ENCODE results near the gene TERB2. TPM values are rescaled to one million over a fixed set of nuclear protein-coding genes. Genes with fewer than 3 reads are reported as not detected.
"Not testable (repeated sequence)": the region's sequence is repeated elsewhere in the genome, so short reads cannot be mapped to it uniquely, and the experiment has no call there.

TERB2 gene
- polyA plus RNA-seq, 1 donor from 2014 or later, result not detected

DNA sequence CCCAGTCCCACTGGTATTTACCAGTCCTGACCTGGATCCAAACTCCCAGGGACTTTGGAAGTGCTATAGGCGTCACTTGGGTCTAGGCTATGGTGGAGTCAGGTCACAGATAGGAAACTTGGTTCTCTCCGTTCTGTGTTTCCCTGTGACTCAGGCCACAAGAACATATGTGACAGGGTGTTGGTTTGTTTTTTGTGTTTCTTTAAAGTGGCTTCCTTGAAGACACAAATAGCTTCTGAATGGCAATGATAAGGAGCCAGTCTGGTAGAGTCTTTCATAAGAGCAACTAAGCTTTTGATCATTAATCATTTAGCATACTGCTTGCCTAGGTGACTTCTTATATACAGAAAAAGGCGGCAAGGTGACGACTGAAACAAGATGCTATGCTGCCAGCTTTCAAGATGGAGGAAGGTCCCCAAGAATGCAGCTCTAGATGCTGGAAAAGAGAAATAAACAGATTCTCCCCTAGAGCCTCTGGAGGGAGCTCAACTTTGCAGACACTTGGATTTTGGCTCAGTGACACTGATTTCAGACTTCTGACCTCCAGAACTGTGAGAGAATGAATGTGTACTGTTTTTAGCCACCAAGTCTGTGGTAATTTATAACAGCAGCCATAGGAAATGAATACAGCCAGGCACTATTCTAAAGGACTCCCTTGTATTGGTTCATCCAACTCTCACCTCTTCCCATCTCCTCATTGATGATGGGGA is 30.0 kb downstream of the TERB2 start:
- not testable (repeated sequence) for H3K4me3 Mint-ChIP-seq, H3K9me3 Mint-ChIP-seq, H3K36me3 Mint-ChIP-seq, H3K27me3 Mint-ChIP-seq, H3K4me1 Mint-ChIP-seq, H3K27ac Mint-ChIP-seq

DNA sequence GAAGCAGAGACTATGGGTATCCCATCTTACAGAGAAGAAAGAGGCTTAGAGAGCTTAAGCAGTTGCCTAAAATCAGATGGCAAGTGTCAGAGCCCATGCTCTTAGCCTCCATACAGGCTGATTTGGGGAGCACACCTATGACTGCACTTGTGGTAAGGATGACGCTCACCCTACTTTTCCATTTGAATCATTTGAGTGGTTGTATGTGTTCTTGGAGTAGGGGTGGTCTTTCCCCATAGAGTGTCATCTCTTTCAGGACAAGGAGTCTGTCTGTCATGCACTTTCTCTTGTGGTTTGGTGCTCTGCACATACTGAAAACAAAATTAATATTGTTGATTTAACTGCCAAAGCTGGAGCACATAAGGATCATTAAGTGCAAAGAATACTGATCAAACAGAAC is 31.2 kb downstream of the TERB2 start:
- not testable (repeated sequence) for H3K4me3 Mint-ChIP-seq, H3K4me1 Mint-ChIP-seq, H3K9me3 Mint-ChIP-seq, H3K36me3 Mint-ChIP-seq, H3K27me3 Mint-ChIP-seq, H3K27ac Mint-ChIP-seq

DNA sequence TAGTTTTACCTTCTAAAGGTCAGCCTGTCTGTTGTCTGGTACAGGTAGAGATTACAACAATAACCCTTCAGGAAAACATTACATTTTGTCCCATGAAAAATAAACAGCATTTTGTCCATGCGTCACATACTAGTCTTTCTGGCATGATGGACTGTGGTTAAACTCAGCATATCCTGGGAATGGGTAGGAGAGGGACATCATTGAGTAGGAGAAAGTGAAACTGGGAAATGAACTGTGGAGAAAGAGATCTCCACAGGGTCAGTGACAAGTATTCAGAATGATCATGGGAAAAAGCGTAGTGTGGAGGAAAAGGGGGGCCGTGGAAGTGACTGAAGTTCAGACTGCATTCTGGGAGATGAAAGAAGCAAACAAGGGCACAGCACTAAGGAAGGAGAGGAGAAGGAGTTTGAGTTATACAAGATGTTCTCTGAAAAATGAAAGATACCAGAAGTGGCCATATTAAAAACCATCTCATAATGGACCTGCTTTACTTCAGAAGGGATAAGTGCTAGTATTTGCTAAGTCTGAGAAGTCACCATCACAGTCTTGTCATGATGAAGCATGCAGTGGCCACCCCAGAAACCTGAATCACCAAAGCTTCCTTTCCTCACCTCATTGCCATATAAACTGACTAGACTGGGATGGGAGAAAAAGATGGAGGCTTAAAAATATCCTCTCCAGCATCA is 31.8 kb downstream of the TERB2 start:
- not testable (repeated sequence) for H3K4me3 Mint-ChIP-seq, H3K36me3 Mint-ChIP-seq, H3K27ac Mint-ChIP-seq, H3K9me3 Mint-ChIP-seq, H3K4me1 Mint-ChIP-seq, H3K27me3 Mint-ChIP-seq

DNA sequence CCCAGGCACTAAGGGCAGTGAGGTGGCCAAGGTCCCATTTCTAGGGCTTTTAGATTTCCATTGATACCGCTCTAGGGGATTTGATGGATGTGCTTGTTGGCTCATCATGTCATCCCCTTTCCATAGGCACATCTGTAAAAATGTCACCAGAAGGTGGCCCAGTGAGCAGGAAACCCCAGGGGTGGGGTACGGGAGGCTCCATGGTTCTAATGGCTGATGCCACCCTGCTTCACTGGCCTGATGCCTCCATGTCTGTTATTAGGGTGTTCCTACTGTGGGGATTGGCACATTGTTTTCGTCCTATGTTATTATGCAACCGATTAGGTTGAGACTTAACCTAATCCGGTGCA is 32.4 kb downstream of the TERB2 start:
- H3K27me3 Mint-ChIP-seq, H3K4me1 Mint-ChIP-seq, H3K27ac Mint-ChIP-seq, H3K4me3 Mint-ChIP-seq, H3K36me3 Mint-ChIP-seq, H3K9me3 Mint-ChIP-seq: not testable (repeated sequence)

DNA sequence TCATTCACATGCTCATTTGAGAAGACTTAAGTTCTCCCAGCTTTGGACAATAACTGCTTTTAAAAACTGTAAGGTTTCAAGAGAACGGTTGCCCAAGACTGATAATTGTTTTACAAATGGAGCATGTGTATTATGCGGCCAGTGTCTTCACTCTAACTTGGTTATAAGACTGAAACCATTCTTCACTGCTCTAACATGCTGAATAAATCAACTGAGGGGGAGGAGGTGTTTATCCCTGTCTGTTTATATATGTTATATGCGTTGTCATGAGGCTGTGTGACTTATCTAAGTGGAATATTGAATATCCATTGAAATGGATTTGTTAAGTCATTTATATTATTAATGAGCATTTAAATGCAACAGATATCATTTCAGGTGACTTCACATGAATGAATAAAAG is 41.1 kb downstream of the TERB2 start:
- H3K4me3 Mint-ChIP-seq, H3K4me1 Mint-ChIP-seq, H3K36me3 Mint-ChIP-seq, H3K27me3 Mint-ChIP-seq, H3K27ac Mint-ChIP-seq, H3K9me3 Mint-ChIP-seq: not testable (repeated sequence)

DNA sequence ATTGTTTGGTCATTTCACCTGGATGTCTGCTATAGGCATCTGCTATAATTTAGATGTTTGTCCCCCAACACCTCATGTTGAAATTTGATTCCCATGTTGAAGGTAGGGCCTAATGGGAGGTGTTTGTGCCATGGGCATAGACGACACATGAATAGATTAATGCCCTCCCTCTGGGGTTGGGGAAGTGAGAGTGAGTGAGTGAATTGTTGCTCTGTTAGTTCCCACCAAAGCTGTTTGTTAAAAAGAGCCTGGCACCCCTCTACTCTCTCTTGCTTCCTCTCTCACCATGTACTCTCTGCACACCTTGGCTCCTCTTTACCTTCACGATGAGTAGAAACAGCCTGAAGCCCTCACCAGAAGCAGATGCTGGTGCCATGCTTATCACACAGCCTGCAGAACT is 42.6 kb downstream of the TERB2 start:
- H3K27me3 Mint-ChIP-seq, result no peaks in the 10 kb centered on the region
- no peak overlapping the region for H3K27ac Mint-ChIP-seq

DNA sequence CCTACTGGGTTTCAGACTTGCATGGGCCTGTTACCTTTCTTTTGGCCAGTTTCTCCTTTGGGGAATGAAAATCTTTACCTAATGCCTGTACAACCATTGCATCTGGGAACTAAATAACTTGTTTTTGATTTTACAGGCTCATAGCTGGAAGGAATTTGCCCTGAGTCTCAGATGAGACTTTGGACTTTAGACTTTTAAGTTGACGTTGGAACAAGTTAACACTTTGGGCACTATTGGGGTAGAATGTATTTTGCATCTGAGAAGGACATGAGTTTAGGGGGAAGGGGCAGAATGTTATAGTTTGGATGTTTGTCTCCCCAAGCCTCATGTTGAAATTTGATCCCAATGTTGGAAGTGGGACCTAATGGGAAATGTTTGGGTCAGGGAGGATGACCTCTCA is 44.7 kb downstream of the TERB2 start:
- not testable (repeated sequence) for H3K4me1 Mint-ChIP-seq, H3K27me3 Mint-ChIP-seq, H3K27ac Mint-ChIP-seq, H3K9me3 Mint-ChIP-seq, H3K4me3 Mint-ChIP-seq, H3K36me3 Mint-ChIP-seq

More for the DNA sequence above, 42.6 kb downstream of the TERB2 start:
- Mint-ChIP-seq H3K36me3 (peaks cover 2% of the 10 kb centered on the region), H3K4me3 (no peak overlapping the region), H3K9me3 (peaks cover 0 to 1% (median 0%) of the 10 kb centered on the region in 3 donors), H3K4me1 (peaks cover 0 to 3% (median 1%) of the 10 kb centered on the region in 3 donors)

DNA sequence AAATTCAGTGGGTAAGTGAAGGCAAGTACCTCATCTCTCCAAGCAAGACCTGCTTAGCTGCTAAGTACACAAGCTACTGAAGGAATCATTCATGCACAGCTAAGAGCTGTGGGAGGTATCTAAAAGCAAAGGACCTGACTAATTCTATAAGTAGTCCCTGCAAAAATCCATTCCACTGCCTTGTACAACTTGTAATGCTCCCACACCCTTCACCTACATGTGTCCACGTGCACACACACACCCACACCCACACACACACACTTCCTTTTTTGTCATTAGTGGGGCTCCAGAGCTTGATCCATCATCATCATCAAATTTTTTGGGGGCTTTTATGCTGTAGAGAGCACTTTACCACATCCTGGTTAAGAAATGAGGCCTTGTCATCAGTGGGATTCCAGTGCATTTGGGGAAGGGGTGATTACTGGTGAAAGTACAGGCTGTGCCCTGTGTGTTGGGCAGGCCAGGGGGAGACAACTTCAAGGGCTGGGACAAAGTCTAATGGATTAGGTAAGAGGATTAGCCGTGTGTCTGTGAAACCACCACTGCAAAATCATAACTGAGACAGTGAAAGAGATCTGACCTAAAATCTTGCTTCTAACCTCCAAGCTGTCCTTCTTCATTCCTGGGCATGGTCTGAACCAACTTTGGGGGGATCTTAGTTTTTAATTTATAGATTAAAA is 47.4 kb downstream of the TERB2 start:
- not testable (repeated sequence) for H3K27ac Mint-ChIP-seq, H3K27me3 Mint-ChIP-seq, H3K4me3 Mint-ChIP-seq, H3K4me1 Mint-ChIP-seq, H3K36me3 Mint-ChIP-seq
- peaks cover 6 to 11% (median 8%) of the 10 kb centered on the region in 3 donors for H3K9me3 Mint-ChIP-seq

DNA sequence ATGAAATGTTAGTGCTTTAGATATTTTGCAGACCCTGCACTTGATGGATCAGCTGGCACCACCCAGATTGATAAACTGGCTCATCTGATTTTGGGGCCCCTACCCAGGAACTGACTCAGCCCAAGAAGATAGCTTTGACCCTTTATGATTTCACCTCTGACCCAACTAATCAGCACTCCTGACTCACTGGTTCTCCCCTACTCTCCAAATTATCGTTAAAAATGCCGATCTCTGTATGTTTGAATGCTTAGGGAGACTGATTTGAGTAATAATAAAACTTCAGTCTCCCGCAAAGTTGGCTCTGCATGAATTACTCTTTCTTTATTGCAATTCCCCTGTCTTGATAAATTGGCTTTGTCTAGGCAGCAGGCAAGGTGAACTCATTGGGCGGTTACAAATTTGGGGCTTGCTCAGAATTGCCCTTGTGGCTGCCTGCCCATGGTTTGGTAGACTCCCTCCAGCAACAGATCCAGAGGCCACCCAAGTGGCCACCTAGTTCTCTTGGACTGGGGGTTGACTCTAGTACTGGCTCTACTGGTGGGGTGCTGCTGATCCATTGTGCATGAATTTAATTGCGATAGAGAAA is 48.2 kb downstream of the TERB2 start:
- H3K4me1 Mint-ChIP-seq, H3K27ac Mint-ChIP-seq, H3K4me3 Mint-ChIP-seq, H3K27me3 Mint-ChIP-seq, H3K36me3 Mint-ChIP-seq: not testable (repeated sequence)
- peaks cover 6 to 13% (median 8%) of the 10 kb centered on the region in 3 donors for H3K9me3 Mint-ChIP-seq

DNA sequence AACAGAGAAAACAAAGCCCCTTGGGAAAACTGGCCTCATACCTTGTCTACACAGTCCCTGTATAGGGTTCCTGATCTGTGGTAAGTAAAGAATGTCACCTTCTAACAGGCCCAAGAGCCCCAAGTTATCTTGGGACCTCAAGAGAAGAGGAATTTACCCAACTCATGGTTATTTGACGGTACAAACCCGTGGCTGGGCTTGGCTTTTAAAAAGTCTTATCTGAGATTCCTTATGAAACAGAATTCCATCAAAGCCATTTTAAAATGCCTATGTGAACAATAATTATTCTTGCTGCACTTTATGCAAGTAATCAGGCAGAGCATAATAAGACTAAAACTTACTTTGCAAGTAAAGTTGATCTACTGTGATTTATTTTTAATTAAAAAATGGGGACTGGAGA is 52.6 kb downstream of the TERB2 start:
- Mint-ChIP-seq H3K36me3 (no peaks in the 10 kb centered on the region), H3K27me3 (peaks cover 12% of the 10 kb centered on the region), H3K4me1 (no peaks in the 10 kb centered on the region), H3K4me3 (no peak overlapping the region), H3K9me3 (peaks cover 6 to 14% (median 8%) of the 10 kb centered on the region in 3 donors), H3K27ac (no peak overlapping the region)

DNA sequence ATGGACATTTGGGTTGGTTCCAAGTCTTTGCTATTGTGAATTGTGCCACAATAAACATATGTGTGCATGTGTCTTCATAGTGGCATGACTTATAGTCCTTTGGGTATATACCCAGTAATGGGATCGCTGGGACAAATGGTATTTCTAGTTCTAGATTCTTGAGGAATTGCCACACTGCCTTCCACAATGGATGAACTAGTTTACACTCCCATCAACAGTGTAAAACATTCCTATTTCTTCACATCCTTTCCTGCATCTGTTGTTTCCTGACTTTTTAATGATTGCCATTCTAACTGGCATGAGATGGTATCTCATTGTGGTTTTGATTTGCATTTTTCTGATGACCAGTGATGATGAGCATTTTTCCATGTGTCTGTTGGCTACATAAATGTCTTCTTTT is 58.6 kb downstream of the TERB2 start:
- not testable (repeated sequence) for H3K9me3 Mint-ChIP-seq, H3K27ac Mint-ChIP-seq, H3K4me3 Mint-ChIP-seq, H3K36me3 Mint-ChIP-seq, H3K4me1 Mint-ChIP-seq
- peaks cover 24% of the 10 kb centered on the region for H3K27me3 Mint-ChIP-seq

DNA sequence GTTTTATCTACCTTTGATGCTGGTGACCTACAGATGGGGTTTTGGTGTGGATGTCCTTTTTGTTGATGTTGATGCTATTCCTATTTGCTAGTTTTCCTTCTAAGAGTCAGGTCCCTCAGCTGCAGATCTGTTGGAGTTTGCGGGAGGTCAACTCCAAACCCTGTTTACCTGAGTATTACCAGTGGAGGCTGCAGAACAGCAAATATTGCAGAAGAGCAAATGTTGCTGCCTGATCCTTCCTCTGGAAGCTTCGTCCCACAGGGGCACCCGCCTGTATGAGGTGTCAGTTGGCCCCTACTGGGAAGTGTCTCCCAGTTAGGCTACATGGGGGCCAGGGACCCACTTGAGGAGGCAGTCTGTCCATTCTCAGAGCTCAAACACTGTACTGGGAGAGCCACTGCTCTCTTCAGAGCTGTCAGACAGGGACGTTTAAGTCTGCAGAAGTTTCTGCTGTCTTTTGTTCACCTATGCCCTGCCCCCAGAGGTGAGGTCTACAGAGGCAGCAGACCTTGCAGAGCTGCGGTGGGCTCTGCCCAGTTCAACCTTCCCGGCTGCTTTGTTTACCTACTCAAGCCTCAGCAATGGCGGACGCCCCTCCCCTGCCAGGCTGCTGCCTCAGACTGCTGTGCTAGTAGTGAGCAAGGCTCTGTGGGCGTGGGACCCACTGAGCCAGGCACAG is 63.9 kb downstream of the TERB2 start:
- H3K27me3 Mint-ChIP-seq, result peaks cover 13% of the 10 kb centered on the region
- not testable (repeated sequence) for H3K27ac Mint-ChIP-seq, H3K36me3 Mint-ChIP-seq, H3K9me3 Mint-ChIP-seq
- H3K4me3 Mint-ChIP-seq, result peak overlapping the region in 1 of 4 donors; percentile 85
- peaks cover 10 to 15% (median 13%) of the 10 kb centered on the region in 3 donors for H3K4me1 Mint-ChIP-seq

DNA sequence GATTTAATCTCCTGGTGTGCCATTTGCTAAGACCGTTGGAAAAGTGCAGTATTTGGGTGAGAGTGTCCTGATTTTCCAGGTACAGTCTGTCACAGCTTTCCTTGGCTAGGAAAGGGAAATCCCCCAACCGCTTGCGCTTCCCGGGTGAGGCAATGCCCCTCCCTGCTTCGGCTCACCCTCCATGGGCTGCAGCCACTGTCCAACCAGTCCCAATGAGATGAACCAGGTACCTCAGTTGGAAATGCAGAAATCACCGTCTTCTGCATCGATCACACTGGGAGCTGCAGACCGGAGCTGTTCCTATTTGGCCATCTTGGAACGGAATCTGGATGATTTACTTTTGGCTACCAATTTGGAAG is 64.4 kb downstream of the TERB2 start:
- Mint-ChIP-seq H3K4me3 (peak overlapping the region in 2 of 4 donors; percentile 85 to 90), H3K27me3 (peaks cover 13% of the 10 kb centered on the region), H3K4me1 (peaks cover 13 to 15% (median 13%) of the 10 kb centered on the region in 3 donors)
- H3K27ac Mint-ChIP-seq, H3K9me3 Mint-ChIP-seq, H3K36me3 Mint-ChIP-seq: not testable (repeated sequence)

DNA sequence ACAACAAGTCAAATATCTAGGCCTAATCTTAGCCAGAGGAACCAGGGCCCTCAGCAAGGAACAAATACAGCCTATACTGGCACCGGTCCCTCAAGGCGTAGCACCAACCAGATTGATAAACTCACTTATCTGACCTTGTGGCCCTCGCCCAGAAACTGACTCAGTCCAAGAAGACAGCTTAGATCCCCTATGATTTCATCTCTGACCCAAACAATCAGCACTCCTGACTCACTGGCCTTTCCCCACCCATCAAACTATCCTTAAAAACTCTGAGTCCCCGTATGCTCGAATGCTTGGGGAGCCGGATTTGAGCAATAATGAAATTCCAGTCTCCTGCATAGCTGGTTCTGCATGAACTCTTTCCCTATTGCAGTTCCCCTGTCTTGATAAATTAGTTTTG is 64.9 kb downstream of the TERB2 start:
- Mint-ChIP-seq H3K9me3 (no peaks in the 10 kb centered on the region), H3K4me3 (peak overlapping the region; percentile 67 to 90 (median 82)), H3K4me1 (peaks cover 13 to 15% (median 15%) of the 10 kb centered on the region in 3 donors), H3K27me3 (peaks cover 13% of the 10 kb centered on the region), H3K27ac (no peak overlapping the region), H3K36me3 (no peaks in the 10 kb centered on the region)

All from IgD-negative memory B cell (primary cell).